Hematopoietic multipotent progenitor cell treated with erythropoietin and hydrocortisone succinate and interleukin-3 and kit ligand, for 8 days (in vitro differentiated cells): ENCODE measurements around the gene MYL4.
"Not testable (repeated sequence)": the region's sequence is repeated elsewhere in the genome, so short reads cannot be mapped to it uniquely, and the experiment has no call there.

Experiments
- DNase-seq: peaks from one replicate; pipeline ENCODE4 v3.0.0-alpha.2; 2015

The MYL4 gene

DNA sequence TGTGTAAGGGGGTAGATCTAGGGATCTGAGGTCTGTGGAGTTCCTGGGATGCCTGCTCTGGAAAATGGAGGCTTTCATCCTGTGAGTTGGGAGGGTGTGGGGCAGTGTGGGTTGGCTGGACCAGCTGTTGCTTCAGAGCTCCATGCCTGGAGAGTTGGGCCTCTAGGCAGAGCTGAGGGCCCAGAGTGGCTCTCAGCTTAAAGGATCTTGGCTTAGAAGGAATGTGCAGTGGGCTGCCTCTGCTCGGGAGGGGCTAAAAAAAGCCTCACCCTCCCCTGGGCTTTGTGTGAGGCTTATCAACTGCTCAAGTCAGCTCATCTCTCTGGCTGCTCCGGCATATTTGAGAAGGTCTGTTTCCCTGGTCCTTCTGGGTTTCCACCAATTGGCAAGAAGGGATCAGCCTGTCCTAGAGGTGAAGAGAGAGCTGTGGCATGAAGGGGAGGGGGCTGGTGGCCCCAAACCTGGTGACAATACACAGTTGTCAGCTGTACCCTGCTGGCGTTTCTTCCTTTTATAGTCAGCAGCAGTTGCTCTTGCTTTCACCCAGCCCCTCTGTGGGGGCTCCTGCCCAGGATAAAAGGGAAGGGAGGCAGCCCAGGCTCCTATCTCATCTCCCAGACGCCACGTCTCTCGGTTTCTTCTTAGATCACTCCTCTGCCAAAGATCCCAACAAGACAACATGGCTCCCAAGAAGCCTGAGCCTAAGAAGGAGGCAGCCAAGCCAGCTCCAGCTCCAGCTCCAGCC lies at the start of gene MYL4:
Gene MYL4, plus strand, starts transcription at position 605 of the 745 bp plus-strand sequence. Its CDS starts 75 bp downstream, at position 680.
- peak; percentile 86 for DNase-seq

GRCh38 chr17:47162013-47162622 lies 47.0 kb upstream of the MYL4 start:
- DNase-seq, result no peak

GRCh38 chr17:47164263-47164662 lies 44.9 kb upstream of the MYL4 start:
- no peak for DNase-seq

GRCh38 chr17:47165137-47165536 lies 44.0 kb upstream of the MYL4 start:
- DNase-seq, result no peak

GRCh38 chr17:47166854-47167253 lies 42.3 kb upstream of the MYL4 start:
- DNase-seq, result not testable (repeated sequence)

DNA sequence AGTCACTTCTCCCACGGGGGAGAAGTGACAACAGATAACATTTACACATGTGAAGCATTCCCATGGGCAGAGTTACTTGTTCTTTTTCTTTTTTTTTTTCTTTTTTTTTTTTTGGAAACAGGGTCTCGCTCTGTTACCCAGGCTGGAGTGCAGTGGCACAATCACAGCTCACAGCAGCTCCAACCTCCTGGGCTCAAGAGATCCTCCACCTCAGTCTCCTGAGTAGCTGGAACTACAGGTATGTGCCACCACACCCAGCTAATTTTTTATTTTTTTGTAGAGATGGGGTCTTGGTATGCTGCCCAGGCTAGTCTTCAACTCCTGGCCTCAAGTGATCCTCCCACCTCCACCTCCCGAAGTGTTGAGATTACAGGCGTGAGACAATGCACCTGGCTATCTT lies 40.3 kb upstream of the MYL4 start:
- DNase-seq, result not testable (repeated sequence)

DNA sequence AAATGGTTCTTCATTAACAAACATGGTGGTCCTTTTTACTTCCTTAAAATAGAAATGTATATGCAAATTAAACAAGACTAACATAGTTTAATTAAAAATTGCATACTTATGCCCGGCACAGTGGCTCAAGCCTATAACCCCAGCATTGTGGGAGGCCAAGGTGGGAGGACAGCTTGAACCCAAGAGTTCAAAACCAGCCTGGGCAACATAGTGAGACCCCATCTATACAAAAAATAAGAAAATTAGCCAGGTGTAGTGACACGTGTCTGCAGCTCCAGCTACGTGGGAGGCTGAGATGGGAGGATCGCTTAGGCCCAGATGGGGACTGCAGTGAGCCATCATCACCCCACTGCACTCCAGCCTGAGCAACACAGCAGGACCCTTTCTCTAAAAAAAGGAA lies 38.4 kb upstream of the MYL4 start:
- DNase-seq, result no peak

DNA sequence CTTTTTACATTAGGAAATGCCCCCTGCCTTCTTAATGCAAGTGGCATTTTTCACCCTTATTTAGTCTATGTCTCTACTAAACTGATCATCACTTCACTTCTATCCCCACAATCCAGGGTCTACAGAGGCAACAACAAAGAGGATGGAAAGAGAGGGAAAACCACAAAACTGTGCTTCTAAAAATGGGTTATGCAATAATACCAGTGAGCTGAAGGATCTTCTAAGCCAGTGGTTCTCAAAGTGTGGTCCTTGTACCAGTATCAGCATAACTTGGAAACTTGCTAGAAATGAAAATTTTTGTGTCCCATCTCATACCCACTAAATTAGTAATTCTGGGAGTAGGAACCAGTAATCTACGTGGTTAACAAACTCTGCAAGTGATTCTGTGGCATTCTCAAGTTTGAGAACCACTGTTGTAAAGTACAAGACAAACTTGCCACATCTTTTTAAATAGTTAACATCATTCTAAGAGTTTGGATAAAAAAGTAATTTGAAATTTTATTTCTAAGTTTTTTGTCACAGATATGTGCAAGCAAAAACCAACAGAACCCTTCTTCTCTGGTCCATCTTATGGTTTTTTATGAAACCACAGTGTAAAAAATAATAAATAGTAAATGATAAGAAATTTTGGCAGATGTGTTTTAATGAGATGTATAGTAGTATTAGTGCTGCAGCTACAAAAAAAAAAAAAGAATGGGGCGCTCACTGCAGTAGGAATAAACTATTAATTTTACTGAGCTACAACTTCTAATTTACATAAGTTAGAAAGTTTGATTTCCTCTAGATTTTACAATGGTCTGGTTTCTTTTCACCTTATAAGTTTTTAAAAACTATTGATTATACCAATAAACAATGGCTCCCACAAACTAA lies 36.2 kb upstream of the MYL4 start:
- DNase-seq, result no peak

DNA sequence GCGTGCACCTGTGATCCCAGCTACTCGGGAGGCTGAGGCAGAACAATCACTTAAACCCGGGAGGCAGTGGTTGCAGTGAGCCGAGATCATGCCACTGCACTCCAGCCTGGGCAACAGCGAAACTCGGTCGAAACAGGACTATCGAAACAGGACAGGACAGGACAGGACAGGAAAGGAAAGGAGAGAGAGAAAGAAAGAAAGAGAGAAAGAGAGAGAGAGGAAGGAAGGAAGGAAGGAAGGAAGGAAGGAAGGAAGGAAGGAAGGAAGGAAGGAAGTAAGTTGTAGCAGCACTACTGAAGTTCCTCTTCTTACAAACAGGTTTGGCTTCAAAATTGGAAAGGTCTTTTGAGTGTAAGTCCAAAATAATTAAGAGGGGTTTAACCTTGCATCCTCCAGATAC lies 34.3 kb upstream of the MYL4 start:
- not testable (repeated sequence) for DNase-seq

GRCh38 chr17:47176389-47176826 lies 32.7 kb upstream of the MYL4 start:
- no peak for DNase-seq

DNA sequence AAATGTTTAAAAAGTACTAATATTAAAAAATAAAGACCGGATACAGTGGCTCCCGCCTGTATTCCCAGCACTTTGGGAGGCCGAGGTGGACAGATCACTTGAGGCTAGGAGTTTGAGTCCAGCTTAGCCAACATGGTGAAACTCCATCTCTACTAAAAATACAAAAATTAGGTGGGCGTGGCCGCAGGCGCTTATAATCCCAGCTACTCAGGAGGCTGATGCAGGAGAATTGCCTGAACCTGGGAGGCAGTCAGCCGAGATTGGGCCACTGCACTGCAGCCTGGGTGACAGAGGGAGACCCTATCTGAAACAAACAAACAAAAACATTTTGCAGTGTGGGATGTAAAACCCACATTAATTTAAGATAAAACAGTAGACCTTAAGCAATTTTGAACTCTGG lies 31.9 kb upstream of the MYL4 start:
- DNase-seq, result no peak

DNA sequence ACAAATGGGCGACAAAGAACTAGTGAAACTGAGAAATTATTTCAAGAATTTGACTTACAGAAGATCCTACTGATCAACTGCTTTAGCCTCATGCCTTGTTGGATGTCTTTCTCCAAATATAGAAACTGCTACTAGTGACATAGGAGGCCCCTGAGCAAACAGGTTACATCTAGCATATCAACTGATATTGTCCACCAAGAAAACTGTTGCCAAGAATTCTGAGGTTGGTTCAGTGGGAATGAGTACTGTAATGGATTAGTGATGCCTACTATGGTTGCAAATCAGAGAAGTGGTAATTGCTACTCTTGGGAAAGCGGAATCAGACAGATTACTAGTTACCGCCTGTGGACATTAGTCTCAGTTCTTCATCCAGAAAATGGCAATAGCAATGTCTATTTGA lies 30.0 kb upstream of the MYL4 start:
- no peak for DNase-seq

DNA sequence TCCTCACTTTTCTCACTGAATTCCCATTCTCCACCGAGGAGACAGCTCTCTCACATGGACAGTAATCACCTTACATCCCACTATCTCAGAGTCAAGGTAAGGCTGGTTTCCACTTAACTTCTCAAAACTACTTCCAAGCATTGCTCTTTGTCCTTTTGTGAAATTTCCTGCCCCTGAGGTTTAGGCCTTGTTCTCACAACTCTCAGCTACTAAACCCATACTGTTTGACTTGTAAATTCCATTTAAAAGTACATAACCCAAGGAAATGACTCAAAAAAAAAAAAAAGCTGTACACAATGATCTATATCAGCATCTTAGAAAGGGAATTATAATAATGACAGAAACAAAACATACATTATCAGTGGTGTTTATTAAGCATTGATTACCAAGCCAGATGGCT lies 28.8 kb upstream of the MYL4 start:
- DNase-seq, result no peak

DNA sequence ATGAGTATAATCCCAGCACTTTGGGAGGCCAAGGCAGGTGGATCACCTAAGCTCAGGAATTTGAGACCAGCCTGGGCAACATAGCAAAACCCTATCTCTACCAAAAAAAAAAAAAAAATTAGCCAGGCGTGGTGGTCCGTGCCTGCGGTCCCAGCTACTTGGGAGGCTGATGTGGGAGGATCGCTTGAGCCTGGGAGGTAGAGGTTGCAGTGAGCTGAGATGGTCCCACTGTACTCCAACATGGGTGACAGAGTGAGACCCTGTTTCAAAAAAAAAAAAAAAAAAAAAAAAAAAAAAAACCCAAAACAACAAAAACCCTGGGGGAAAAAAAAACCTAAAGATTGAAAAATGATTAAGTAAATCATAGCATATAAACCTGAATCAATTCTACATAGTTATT lies 28.2 kb upstream of the MYL4 start:
- not testable (repeated sequence) for DNase-seq

- DNase-seq, result no peak
Measured at GRCh38 chr17:47184681-47185080, 24.5 kb upstream of the MYL4 start.

GRCh38 chr17:47188271-47188875 lies 20.8 kb upstream of the MYL4 start:
- DNase-seq, result peak; percentile 69

DNA sequence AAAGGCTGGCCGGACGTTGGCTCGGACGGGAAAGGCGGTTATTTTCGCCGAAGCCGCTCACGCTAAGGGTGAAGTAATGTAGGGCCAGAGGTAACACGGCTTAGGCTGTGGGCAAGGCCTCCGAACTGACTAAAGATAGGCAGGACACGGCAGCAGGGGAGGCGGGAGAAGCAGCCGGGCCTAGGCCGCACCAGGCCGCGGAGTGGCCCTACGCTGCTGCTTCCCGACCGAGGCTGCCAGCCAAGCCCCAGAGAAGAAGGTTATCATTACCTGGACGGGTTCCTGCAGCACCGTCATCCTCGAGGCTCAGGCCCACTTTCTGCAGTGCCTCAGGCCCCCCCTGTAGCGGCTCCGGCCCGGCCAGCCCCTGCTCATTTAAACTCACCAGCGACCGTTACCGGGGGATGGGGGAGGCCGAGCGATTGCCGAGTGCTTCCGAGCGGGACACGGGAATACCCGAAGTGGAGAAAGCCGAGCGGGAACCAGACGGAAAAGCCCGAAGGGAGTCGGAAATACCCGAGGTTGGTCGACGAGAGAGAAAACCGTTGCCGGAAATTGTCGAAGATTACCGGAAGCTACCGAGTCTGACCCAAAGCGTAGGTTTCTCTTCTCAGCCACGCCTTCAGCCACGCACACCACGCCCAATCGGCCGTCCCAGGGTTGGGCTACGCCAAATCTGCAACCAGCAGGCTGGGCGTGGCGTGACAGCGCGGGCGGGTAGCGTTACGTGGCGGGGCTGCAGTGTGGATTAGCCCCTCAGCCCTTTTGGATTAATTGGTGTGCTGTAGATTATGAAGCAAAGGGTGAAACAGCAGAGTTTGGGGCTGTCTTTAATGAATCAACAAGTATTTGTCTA lies 20.0 kb upstream of the MYL4 start, which contains the start of gene CDC27:
Gene CDC27, minus strand, starts transcription at position 420 of the 856 bp plus-strand sequence. Its CDS starts 123 bp downstream, at position 297.
- DNase-seq, result peak; percentile 100

DNA sequence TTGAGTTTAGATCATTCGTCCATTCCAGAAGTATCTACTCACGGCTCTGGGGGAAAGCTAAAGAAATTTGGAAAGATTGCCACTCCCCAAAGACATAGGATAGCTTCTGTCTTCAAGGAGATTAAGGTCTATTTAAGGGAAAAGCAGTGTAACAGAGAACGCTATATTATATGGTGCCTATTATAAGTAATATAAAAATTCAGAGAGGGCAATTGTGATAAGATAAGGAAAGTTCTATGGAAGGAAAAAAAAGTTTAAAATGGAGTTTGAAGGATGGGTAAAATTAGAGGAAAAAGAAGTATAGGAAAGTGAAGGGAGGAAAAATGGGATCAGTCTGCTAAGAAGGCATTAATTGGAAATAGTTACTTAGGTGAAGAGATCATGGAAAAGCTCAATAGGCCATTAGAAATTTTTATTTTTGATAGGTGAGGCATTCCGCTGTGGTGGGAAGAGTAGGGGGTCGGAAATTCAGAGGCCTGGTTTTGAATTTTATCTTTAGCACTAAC lies 19.4 kb upstream of the MYL4 start:
- no peak for DNase-seq

GRCh38 chr17:47190243-47190642 lies 18.9 kb upstream of the MYL4 start:
- DNase-seq, result no peak

- no peak for DNase-seq
Measured at GRCh38 chr17:47190770-47191169, 18.4 kb upstream of the MYL4 start.

GRCh38 chr17:47192554-47192953 lies 16.6 kb upstream of the MYL4 start:
- no peak for DNase-seq
